IPS-18a (cell line): ENCODE measurements around the gene PTPRG.

ENCODE experiments used
- H3K27ac ChIP-seq: one replicate; pipeline ENCODE4 v1.5.1; 2013; ENCODE audit warnings: low read length
- H3K27me3 ChIP-seq: one replicate; pipeline ENCODE4 v1.6.1; 2013; ENCODE audit warnings: mild to moderate bottlenecking, low read length; ENCODE audit not compliant: control insufficient read depth, insufficient read depth
- H3K36me3 ChIP-seq: one replicate; pipeline ENCODE4 v1.6.1; 2013; ENCODE audit warnings: low read depth, low read length; ENCODE audit not compliant: control insufficient read depth
- H3K4me1 ChIP-seq: one replicate; pipeline ENCODE4 v1.6.1; 2013; ENCODE audit warnings: low read depth, low read length; ENCODE audit not compliant: control insufficient read depth
- H3K4me3 ChIP-seq: one replicate; pipeline ENCODE4 v1.5.1; 2013; ENCODE audit warnings: low read length
- H3K9ac ChIP-seq: one replicate; pipeline ENCODE4 v1.6.1; 2013; ENCODE audit warnings: mild to moderate bottlenecking, low read length, moderate library complexity
- H3K9me3 ChIP-seq: one replicate; pipeline ENCODE4 v1.6.1; 2013; ENCODE audit warnings: low read depth, low read length; ENCODE audit not compliant: control insufficient read depth

The PTPRG gene

GRCh38 chr3:61996366-61996765 is 435.0 kb downstream of the PTPRG start:
- H3K27ac ChIP-seq, result no peak overlapping the region

GRCh38 chr3:61997101-61997500 is 435.7 kb downstream of the PTPRG start:
- no peaks in the 10 kb centered on the region for H3K36me3 ChIP-seq
- H3K27me3 ChIP-seq, result no peaks in the 10 kb centered on the region
- H3K4me3 ChIP-seq, result no peak overlapping the region
- H3K27ac ChIP-seq, result no peak overlapping the region
- no peaks in the 10 kb centered on the region for H3K4me1 ChIP-seq
- H3K9ac ChIP-seq, result no peak overlapping the region
- H3K9me3 ChIP-seq, result no peaks in the 10 kb centered on the region

More at GRCh38 chr3:61996366-61996765, 435.0 kb downstream of the PTPRG start:
- Histone ChIP-seq H3K4me1 (no peaks in the 10 kb centered on the region), H3K9me3 (no peaks in the 10 kb centered on the region), H3K27me3 (no peaks in the 10 kb centered on the region), H3K36me3 (no peaks in the 10 kb centered on the region), H3K4me3 (no peak overlapping the region), H3K9ac (no peak overlapping the region)

GRCh38 chr3:62003835-62004234 is 442.5 kb downstream of the PTPRG start:
- Histone ChIP-seq H3K36me3 (peaks cover 16% of the 10 kb centered on the region), H3K4me3 (no peak overlapping the region), H3K9ac (no peak overlapping the region), H3K9me3 (no peaks in the 10 kb centered on the region), H3K27ac (no peak overlapping the region), H3K27me3 (no peaks in the 10 kb centered on the region), H3K4me1 (no peaks in the 10 kb centered on the region)

- Histone ChIP-seq H3K36me3 (peaks cover 16% of the 10 kb centered on the region), H3K9ac (no peak overlapping the region), H3K27me3 (no peaks in the 10 kb centered on the region), H3K27ac (no peak overlapping the region), H3K4me1 (no peaks in the 10 kb centered on the region), H3K4me3 (no peak overlapping the region), H3K9me3 (no peaks in the 10 kb centered on the region)
Measured at GRCh38 chr3:62007036-62007435, 445.7 kb downstream of the PTPRG start.

- Histone ChIP-seq H3K9me3 (no peaks in the 10 kb centered on the region), H3K4me1 (no peaks in the 10 kb centered on the region), H3K9ac (no peak overlapping the region), H3K36me3 (no peaks in the 10 kb centered on the region), H3K27ac (no peak overlapping the region), H3K27me3 (no peaks in the 10 kb centered on the region), H3K4me3 (no peak overlapping the region)
Measured at GRCh38 chr3:62010989-62011388, 449.6 kb downstream of the PTPRG start.

GRCh38 chr3:62011666-62012065 is 450.3 kb downstream of the PTPRG start:
- Histone ChIP-seq H3K27ac (no peak overlapping the region), H3K9me3 (no peaks in the 10 kb centered on the region), H3K27me3 (no peaks in the 10 kb centered on the region), H3K36me3 (no peaks in the 10 kb centered on the region), H3K9ac (no peak overlapping the region), H3K4me1 (no peaks in the 10 kb centered on the region), H3K4me3 (no peak overlapping the region)

GRCh38 chr3:62013951-62014350 is 452.6 kb downstream of the PTPRG start:
- peaks cover 2% of the 10 kb centered on the region for H3K36me3 ChIP-seq
- H3K9me3 ChIP-seq, result no peaks in the 10 kb centered on the region
- no peak overlapping the region for H3K9ac ChIP-seq
- H3K27ac ChIP-seq, result no peak overlapping the region
- no peaks in the 10 kb centered on the region for H3K4me1 ChIP-seq
- H3K27me3 ChIP-seq, result no peaks in the 10 kb centered on the region
- no peak overlapping the region for H3K4me3 ChIP-seq

GRCh38 chr3:62015111-62015510 is 453.7 kb downstream of the PTPRG start:
- Histone ChIP-seq H3K36me3 (peaks cover 2% of the 10 kb centered on the region), H3K4me3 (no peak overlapping the region), H3K9ac (no peak overlapping the region), H3K27me3 (no peaks in the 10 kb centered on the region), H3K4me1 (no peaks in the 10 kb centered on the region), H3K9me3 (no peaks in the 10 kb centered on the region), H3K27ac (no peak overlapping the region)

GRCh38 chr3:62019906-62020305 is 458.5 kb downstream of the PTPRG start:
- H3K4me1 ChIP-seq, result peaks cover 9% of the 10 kb centered on the region
- H3K4me3 ChIP-seq, result no peak overlapping the region
- H3K36me3 ChIP-seq, result peaks cover 2% of the 10 kb centered on the region
- H3K27ac ChIP-seq, result no peak overlapping the region
- H3K9me3 ChIP-seq, result no peaks in the 10 kb centered on the region
- H3K27me3 ChIP-seq, result no peaks in the 10 kb centered on the region
- H3K9ac ChIP-seq, result no peak overlapping the region

- Histone ChIP-seq H3K9ac (no peak overlapping the region), H3K4me3 (no peak overlapping the region), H3K9me3 (no peaks in the 10 kb centered on the region), H3K36me3 (peaks cover 2% of the 10 kb centered on the region), H3K4me1 (peaks cover 9% of the 10 kb centered on the region), H3K27me3 (no peaks in the 10 kb centered on the region), H3K27ac (no peak overlapping the region)
Measured at GRCh38 chr3:62020706-62021105, 459.3 kb downstream of the PTPRG start.

- no peaks in the 10 kb centered on the region for H3K27me3 ChIP-seq
- no peak overlapping the region for H3K27ac ChIP-seq
- H3K4me1 ChIP-seq, result peaks cover 9% of the 10 kb centered on the region
- no peak overlapping the region for H3K9ac ChIP-seq
- H3K4me3 ChIP-seq, result no peak overlapping the region
- peaks cover 2% of the 10 kb centered on the region for H3K36me3 ChIP-seq
- H3K9me3 ChIP-seq, result no peaks in the 10 kb centered on the region
Measured at GRCh38 chr3:62022312-62022711, 460.9 kb downstream of the PTPRG start.

- Histone ChIP-seq H3K27ac (no peak overlapping the region), H3K9me3 (no peaks in the 10 kb centered on the region), H3K36me3 (no peaks in the 10 kb centered on the region), H3K4me1 (peaks cover 9% of the 10 kb centered on the region), H3K4me3 (no peak overlapping the region), H3K9ac (no peak overlapping the region), H3K27me3 (no peaks in the 10 kb centered on the region)
Measured at GRCh38 chr3:62024882-62025281, 463.5 kb downstream of the PTPRG start.
